ENCODE results near the gene USP32.

The USP32 gene

GRCh38 chr17:60149691-60150582 lies 242.0 kb downstream of the USP32 start, which contains the start of gene CA4:
Gene CA4, plus strand, starts transcription at chr17:60149973. Its CDS starts 62 bp downstream, at chr17:60150035.
- no peak for DNase-seq

GRCh38 chr17:60148373-60148772 lies 243.6 kb downstream of the USP32 start:
- no peak for DNase-seq

DNA sequence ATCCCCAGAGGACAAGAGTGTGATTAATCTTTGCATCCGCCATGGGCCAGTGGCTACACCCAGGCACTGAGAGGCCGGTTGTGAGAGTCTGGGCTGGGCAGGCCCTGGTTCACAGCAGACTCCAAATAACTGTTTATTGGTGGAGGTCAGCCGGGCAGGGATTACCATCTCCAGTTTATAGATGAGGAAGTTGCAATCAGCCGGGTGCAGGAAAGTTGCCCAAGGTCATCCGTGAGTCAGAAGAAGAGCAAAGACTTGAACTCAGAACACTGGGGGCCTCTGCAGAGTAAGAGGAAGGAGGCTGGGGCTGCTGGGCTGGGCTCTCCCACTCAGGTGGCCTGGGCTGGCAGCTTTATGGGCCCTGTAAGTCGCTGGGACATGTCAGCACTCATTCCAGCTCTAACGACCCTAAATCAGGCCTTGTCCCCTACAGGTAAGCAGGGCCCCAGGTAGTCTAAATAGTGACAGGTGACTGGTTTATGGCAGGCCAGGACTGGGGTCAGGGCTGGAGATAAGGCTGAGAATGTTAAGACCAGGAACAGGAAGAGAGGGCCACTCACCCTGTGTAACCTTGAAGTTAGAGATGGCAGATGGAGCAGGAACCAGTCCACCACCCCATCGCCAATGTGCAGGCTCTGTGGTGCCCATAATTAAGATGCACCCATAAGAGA lies 244.2 kb downstream of the USP32 start:
- no peak for DNase-seq

GRCh38 chr17:60146206-60146605 lies 245.7 kb downstream of the USP32 start:
- DNase-seq: no peak

DNA sequence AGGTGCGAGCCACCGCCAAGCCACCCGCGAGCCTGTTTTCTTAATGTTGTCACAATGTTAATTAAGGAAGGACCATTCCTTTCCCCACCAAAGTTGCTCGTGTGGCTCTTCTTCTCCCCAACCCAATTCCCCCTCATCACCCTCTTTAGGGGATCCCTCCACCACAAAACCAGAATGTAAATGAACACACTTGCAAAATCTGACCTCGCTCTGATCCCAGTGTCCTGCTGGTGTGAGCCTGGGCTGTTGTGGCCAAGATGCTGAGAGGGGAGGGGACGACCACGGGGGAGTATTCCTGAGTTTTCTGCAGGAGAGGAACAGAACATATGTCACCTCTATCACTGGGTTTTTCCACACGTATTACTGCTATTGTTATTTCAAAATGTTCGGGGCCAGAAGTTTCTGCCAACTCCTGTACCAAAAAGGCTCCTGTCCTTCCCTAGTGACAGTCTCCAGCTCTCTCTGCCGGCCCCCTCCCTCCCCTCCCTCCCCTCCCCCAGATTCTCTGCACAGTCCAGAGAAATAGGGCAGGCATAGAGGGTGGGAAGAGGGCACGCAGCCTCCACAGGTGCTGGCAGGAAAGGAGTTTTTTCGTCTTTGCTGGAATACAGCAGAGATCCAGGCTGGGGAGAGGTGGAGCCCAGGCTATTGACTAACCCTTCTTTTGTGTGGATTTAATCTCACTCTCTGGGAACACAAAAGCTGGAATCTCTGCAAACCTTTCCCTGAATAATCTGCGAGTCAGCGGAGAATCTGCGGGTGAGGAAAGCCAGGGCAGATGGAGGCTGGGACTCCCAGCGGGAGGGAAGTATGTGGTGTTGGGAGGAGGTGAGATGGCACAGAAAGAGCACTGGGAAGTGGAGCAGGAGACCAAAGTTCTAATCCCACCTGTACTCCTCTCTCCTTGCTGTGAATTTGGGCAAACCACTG lies 246.7 kb downstream of the USP32 start:
- DNase-seq: no peak

GRCh38 chr17:60142872-60143499 lies 248.9 kb downstream of the USP32 start:
- DNase-seq: peak; percentile 86 to 91

DNA sequence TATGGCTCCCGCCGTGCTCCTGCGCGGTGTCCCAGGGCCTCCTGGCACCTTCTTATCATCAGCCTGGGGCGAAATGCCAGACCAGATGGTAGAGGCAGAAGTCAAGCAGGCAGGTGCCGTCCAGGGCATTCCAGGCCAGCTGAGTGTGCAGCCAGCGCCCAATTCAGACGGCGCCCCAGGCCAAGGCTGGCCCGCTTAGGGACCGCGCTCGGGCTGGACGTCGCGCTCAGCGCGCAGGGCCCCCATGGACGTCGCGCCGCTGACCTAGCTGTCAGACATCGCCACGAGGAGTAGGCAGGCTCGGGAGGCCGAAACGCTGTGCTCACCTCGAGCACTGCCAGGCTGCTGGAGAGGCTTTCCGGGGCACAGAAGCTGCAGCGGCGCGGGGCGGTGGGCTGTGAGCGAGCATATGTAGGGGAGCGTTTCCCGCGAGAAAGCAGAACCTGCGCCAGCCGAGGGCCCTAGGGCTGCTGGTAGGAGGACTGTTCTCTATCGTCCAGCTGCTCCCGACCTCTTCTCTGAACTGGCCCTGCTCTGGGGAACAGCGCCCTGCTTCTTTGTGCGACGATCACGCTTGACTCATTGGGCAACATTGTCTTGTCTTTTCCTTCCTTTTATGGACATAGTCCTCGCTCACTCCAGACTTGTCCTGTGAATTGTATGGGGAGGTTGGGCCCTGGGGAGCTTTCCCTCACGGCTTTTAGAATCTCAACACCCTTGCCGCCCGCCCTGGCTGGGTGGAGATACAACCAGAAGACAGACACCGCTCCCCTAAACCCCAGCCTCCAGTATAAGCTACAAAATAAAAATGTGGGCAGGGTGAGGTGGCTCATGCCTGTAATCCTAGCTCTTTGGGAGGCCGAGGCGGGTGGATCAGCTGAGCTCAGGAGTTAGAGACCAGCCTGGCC lies 250.6 kb downstream of the USP32 start:
- DNase-seq: no peak

- DNase-seq: peak; percentile 67 to 71
Measured at GRCh38 chr17:60139438-60140285, 252.3 kb downstream of the USP32 start.

- no peak for DNase-seq
Measured at GRCh38 chr17:60138769-60139437, 253.0 kb downstream of the USP32 start.

DNA sequence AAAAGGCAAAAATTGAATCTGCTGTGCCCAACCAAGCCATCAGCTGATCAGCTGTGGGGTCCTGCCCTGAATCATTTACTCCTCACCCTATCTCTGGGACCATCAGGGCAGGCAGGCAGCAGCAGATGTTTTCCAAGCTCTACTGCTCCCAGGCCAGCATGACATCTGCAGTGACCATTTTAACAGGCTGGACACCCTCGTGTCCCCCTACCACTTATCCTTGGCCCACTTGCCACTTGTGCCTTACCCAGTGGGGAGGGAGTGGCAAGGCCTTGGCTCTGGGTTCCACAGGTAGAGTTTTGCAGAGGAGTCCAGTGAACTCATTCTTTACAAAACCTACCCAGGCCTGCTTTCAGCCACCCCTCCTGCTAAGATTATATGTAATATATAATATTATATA lies 254.2 kb downstream of the USP32 start:
- DNase-seq: no peak

GRCh38 chr17:60135951-60136666 lies 255.8 kb downstream of the USP32 start:
- no peak for DNase-seq

- peak; percentile 82 to 86 for DNase-seq
Measured at GRCh38 chr17:60135151-60135950, 256.6 kb downstream of the USP32 start.

GRCh38 chr17:60134396-60135150 lies 257.4 kb downstream of the USP32 start:
- DNase-seq: peak; percentile 24 to 40

GRCh38 chr17:60130466-60130865 lies 261.5 kb downstream of the USP32 start:
- DNase-seq: no peak

- no peak for DNase-seq
Measured at GRCh38 chr17:60129164-60129563, 262.8 kb downstream of the USP32 start.

All from activated CD4-positive, alpha-beta T cell treated with anti-CD3 and anti-CD28 coated beads, Interleukin-2, amount 50 U/mL, for 48 hours (primary cell).